ENCODE results near the gene BUD13. TPM values are rescaled to one million over a fixed set of nuclear protein-coding genes. Genes with fewer than 3 reads are reported as not detected.

Gene BUD13
- polyA plus RNA-seq, 1 donor from 2014 or later, result 19.1 TPM

DNA sequence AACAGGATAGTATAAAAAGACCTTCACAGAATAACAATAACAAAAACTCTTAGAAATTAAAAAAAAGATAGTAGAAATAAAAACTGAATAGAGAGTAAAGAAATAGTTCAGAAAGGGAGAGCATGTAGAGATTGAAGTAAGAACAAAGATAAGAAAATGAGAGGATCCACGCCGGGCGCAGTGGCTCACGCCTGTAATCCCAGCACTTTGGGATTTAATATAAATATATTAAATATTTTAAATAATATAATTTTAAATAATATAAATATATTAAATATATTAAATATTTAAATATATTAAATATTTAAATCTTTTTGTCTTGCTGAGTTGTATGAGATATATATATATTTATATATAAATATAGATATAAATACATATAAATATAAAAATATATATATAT lies 39.3 kb upstream of the BUD13 start:
- no peaks in the 10 kb centered on the region for H3K9me3 ChIP-seq (ENCODE audit: low read length)
- H3K9me2 ChIP-seq (ENCODE audit: insufficient read depth, low read length), result no peaks in the 10 kb centered on the region
- H4K20me1 ChIP-seq (ENCODE audit: insufficient read depth), result no peaks in the 10 kb centered on the region
- no peaks in the 10 kb centered on the region for H3K36me3 ChIP-seq (ENCODE audit: insufficient read depth, low read length)
- no peaks in the 10 kb centered on the region for H3F3A ChIP-seq (ENCODE audit: insufficient read depth, low read length, poor library complexity, severe bottlenecking)
- TF ChIP-seq REST (IDR thresholded peaks at IDR 0.05; ENCODE audit: borderline replicate concordance) (no peak), CTCF (IDR thresholded peaks at IDR 0.05; ENCODE audit: poor library complexity, severe bottlenecking) (no peak), MXI1 (conservative IDR thresholded peaks at IDR 0.05; ENCODE audit: poor library complexity, severe bottlenecking) (no peak), SMC3 (conservative IDR thresholded peaks at IDR 0.05; ENCODE audit: poor library complexity) (no peak), TAF1 (IDR thresholded peaks at IDR 0.05; ENCODE audit: low read depth) (no peak), RAD21 (conservative IDR thresholded peaks at IDR 0.05) (no peak), EP300 (conservative IDR thresholded peaks at IDR 0.05; ENCODE audit: poor library complexity, severe bottlenecking) (no peak), EZH2 (IDR thresholded peaks at IDR 0.05; ENCODE audit: borderline replicate concordance, insufficient read depth, low read length, poor library complexity, severe bottlenecking) (no peak), POLR2AphosphoS5 (IDR thresholded peaks at IDR 0.05) (no peak)
- H3K27ac ChIP-seq (ENCODE audit: low read length), result no peak overlapping the region
- H3K27me3 ChIP-seq (ENCODE audit: insufficient read depth, low read depth, low read length), result no peaks in the 10 kb centered on the region
- H2AFZ ChIP-seq (ENCODE audit: low read depth, low read length), result no peak overlapping the region
- H3K4me2 ChIP-seq (ENCODE audit: low read length), result no peak overlapping the region
- no peaks in the 10 kb centered on the region for H3K79me2 ChIP-seq (replicated peaks; ENCODE audit: insufficient read depth, low read length)
- H3K4me3 ChIP-seq (ENCODE audit: low read length), result no peak overlapping the region
- H3K9ac ChIP-seq (ENCODE audit: low read length), result no peak overlapping the region

DNA sequence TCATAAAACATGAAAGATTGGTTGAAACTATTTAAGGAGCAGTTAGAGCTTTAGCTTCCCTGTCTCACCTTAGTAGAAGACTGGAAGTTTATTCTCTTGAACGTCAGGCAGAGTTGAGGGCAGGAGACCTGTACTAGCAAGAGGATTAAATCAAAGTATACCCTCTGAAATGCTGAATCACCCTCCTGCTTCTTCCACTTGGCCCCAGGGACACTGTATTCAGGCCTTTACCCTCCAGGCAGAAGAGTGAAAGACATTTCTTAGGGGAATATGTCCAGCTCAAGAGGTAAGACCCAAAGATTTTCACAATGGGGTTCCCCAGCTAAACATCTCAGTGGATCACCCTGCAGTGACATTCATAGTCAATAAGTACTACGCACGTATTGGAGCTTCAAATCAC lies 38.4 kb upstream of the BUD13 start:
- Histone ChIP-seq H3K9me2 (ENCODE audit: insufficient read depth, low read length) (no peaks in the 10 kb centered on the region), H3K27me3 (ENCODE audit: insufficient read depth, low read depth, low read length) (no peaks in the 10 kb centered on the region), H3K9me3 (ENCODE audit: low read length) (no peaks in the 10 kb centered on the region), H3F3A (ENCODE audit: insufficient read depth, low read length, poor library complexity, severe bottlenecking) (no peaks in the 10 kb centered on the region), H2AFZ (ENCODE audit: low read depth, low read length) (no peak overlapping the region), H3K36me3 (ENCODE audit: insufficient read depth, low read length) (no peaks in the 10 kb centered on the region), H4K20me1 (ENCODE audit: insufficient read depth) (no peaks in the 10 kb centered on the region), H3K4me2 (ENCODE audit: low read length) (no peak overlapping the region), H3K4me3 (ENCODE audit: low read length) (no peak overlapping the region), H3K79me2 (replicated peaks; ENCODE audit: insufficient read depth, low read length) (no peaks in the 10 kb centered on the region), H3K9ac (ENCODE audit: low read length) (no peak overlapping the region), H3K27ac (ENCODE audit: low read length) (no peak overlapping the region)
- no peak for TF ChIP-seq RAD21 (conservative IDR thresholded peaks at IDR 0.05)
- no peak for TF ChIP-seq EP300 (conservative IDR thresholded peaks at IDR 0.05; ENCODE audit: poor library complexity, severe bottlenecking)
- TF ChIP-seq EZH2 (IDR thresholded peaks at IDR 0.05; ENCODE audit: borderline replicate concordance, insufficient read depth, low read length, poor library complexity, severe bottlenecking), result no peak
- no peak for TF ChIP-seq TAF1 (IDR thresholded peaks at IDR 0.05; ENCODE audit: low read depth)
- TF ChIP-seq MXI1 (conservative IDR thresholded peaks at IDR 0.05; ENCODE audit: poor library complexity, severe bottlenecking), result no peak
- no peak for TF ChIP-seq SMC3 (conservative IDR thresholded peaks at IDR 0.05; ENCODE audit: poor library complexity)
- TF ChIP-seq REST (IDR thresholded peaks at IDR 0.05; ENCODE audit: borderline replicate concordance), result no peak
- no peak for TF ChIP-seq CTCF (IDR thresholded peaks at IDR 0.05; ENCODE audit: poor library complexity, severe bottlenecking)
- no peak for TF ChIP-seq POLR2AphosphoS5 (IDR thresholded peaks at IDR 0.05)
